GM12878 (cell line): Measurements from ENCODE around the gene C16orf78. TPM values are rescaled to one million over a fixed set of nuclear protein-coding genes. Genes with fewer than 3 reads are reported as not detected.

Experiments
- ATAC-seq: fragments of 200-7000 bp; cut with Tn5 transposase; 3 replicates; pipeline ENCODE4 v1.9.1; 2020; ENCODE audit warnings: mild to moderate bottlenecking, moderate library complexity
- BruUV-seq: library from RNA; stranded (reverse); fragments of 400-500 nt; replicated peaks from 2 replicates; lab custom pipeline; 2021; lab: Mats Ljungman, UMichigan
- CTCF ChIA-PET: fragments of 300-600 bp; sonication (Branson Sonifier 250); formaldehyde crosslinking; extraction: SDS; loops from one replicate; lab custom pipeline; 2021; ENCODE audit warnings: inconsistent platforms; lab: Yijun Ruan, JAX
- POLR2A ChIA-PET: fragments of 350-600 bp; formaldehyde crosslinking; extraction: SDS; loops from one replicate; lab custom pipeline; 2021; ENCODE audit warnings: inconsistent platforms; lab: Charles Lee
- RAD21 ChIA-PET: fragments of 300-600 bp; sonication (Branson Sonifier 250); formaldehyde crosslinking; loops from one replicate; lab custom pipeline; 2023; ENCODE audit warnings: antibody characterized with exemption; ENCODE audit not compliant: unreplicated experiment; lab: Charles Lee
- SMC1A ChIA-PET: fragments of 300-600 bp; sonication (Branson Sonifier 250); formaldehyde crosslinking; loops from one replicate; lab custom pipeline; 2023; ENCODE audit not compliant: unreplicated experiment, uncharacterized antibody; lab: Charles Lee
- DNase-seq: peaks from one replicate; pipeline ENCODE4 v3.0.0-alpha.2; 2011; ENCODE audit warnings: low read depth, low spot score
- FAIRE-seq: peaks from 3 replicates; lab custom pipeline; 2011; peaks lifted over from hg19 to GRCh38; lab: Jason Lieb, UNC
- H2AFZ ChIP-seq: 2 replicates; pipeline ENCODE4 v1.6.0; 2011; ENCODE audit warnings: low read depth, low read length, control low read depth; ENCODE audit not compliant: control insufficient read depth
- H3K27ac ChIP-seq: 2 replicates; pipeline ENCODE4 v1.5.1; 2011; ENCODE audit warnings: control low read depth; ENCODE audit not compliant: control insufficient read depth, insufficient read depth
- H3K27me3 ChIP-seq, 2 experiments: replicated peaks in 1 of 2; 2 replicates each; pipeline versions ENCODE4 v1.6.0 to v1.6.1; 2011; ENCODE audit warnings: low read length in 1 of 2; ENCODE audit not compliant: control insufficient read depth in 2 of 2, insufficient read depth in 2 of 2
- H3K36me3 ChIP-seq, 2 experiments: 2 replicates each; pipeline ENCODE4 v1.5.1; 2011; ENCODE audit warnings: low read length in 1 of 2; ENCODE audit not compliant: control insufficient read depth in 2 of 2, insufficient read depth in 2 of 2
- H3K4me1 ChIP-seq: 2 replicates; pipeline ENCODE4 v1.6.1; 2011; ENCODE audit warnings: mild to moderate bottlenecking, low read length, moderate library complexity, mixed read lengths; ENCODE audit not compliant: control insufficient read depth, insufficient read depth
- H3K4me2 ChIP-seq: 2 replicates; pipeline ENCODE4 v1.6.0; 2011; ENCODE audit warnings: control low read depth; ENCODE audit not compliant: control insufficient read depth, insufficient read depth
- H3K4me3 ChIP-seq: fragments of 200-600 bp; sonication (generic); 2 replicates; pipeline ENCODE4 v1.5.1; 2016
- H3K79me2 ChIP-seq: 2 replicates; pipeline ENCODE4 v1.6.0; 2011; ENCODE audit warnings: low read length; ENCODE audit not compliant: control insufficient read depth, insufficient read depth
- H3K9ac ChIP-seq: 2 replicates; pipeline ENCODE4 v1.8.0; 2011; ENCODE audit warnings: low read length, control low read depth, mixed read lengths; ENCODE audit not compliant: control insufficient read depth, insufficient read depth
- H3K9me3 ChIP-seq: replicated peaks from 3 replicates; pipeline ENCODE4 v1.5.1; 2011; ENCODE audit warnings: mild to moderate bottlenecking, low read length; ENCODE audit not compliant: control insufficient read depth, insufficient read depth
- H4K20me1 ChIP-seq: 2 replicates; pipeline ENCODE4 v1.6.0; 2011; ENCODE audit not compliant: control insufficient read depth, insufficient read depth
- ATF2 ChIP-seq: IDR thresholded peaks from 2 replicates; pipeline ENCODE4 v1.6.1; 2012; ENCODE audit warnings: low read length, inconsistent platforms
- BACH1 ChIP-seq: fragments of 450-650 bp; IDR thresholded peaks from 2 replicates; pipeline ENCODE4 v1.6.1; 2017; ENCODE audit warnings: mild to moderate bottlenecking, borderline replicate concordance
- PAX8 ChIP-seq: fragments of 450-650 bp; IDR thresholded peaks from 2 replicates; pipeline ENCODE4 v1.6.1; 2017; ENCODE audit warnings: mild to moderate bottlenecking, moderate library complexity
- RELA ChIP-seq: fragments of 450-650 bp; IDR thresholded peaks from 2 replicates; pipeline ENCODE4 v1.8.0; 2014; ENCODE audit warnings: borderline replicate concordance; ENCODE audit not compliant: partially characterized antibody
- TCF12 ChIP-seq: IDR thresholded peaks from 2 replicates; pipeline ENCODE4 v1.6.1; 2011; ENCODE audit warnings: low read depth, mild to moderate bottlenecking, low read length
- ZNF687 ChIP-seq: fragments of 450-650 bp; IDR thresholded peaks from 2 replicates; pipeline ENCODE4 v1.6.1; 2017; ENCODE audit warnings: mild to moderate bottlenecking, moderate library complexity
- WGBS: methylation state at CpG from one replicate; pipeline ENCODE4 v1.1.6; 2016; ENCODE audit warnings: low lambda C conversion rate; ENCODE audit not compliant: insufficient replicate concordance, insufficient coverage; ENCODE audit errors: missing lambda C conversion rate; 5-methylcytosine and 5-hydroxymethylcytosine counted together
- in situ Hi-C: fragments of 300-500 bp; cut with MboI; formaldehyde crosslinking; loops from 9 replicates; pipeline ENCODE4 v1.14.3; 2018; ENCODE audit warnings: mixed read lengths
- intact Hi-C: fragments of 100-400 bp; cut with micrococcal nuclease; formaldehyde crosslinking; loops from one replicate; pipeline ENCODE4 v1.14.2; 2022; ENCODE audit not compliant: unreplicated experiment
- polyA plus RNA-seq, 11 experiments: library from polyadenylated mRNA; depleted of rRNA in 4 of 11; unstranded in 6 of 11; stranded (reverse) in 5 of 11; fragments of >200 nt; fragmentation: Nextera tagmentation in 4 of 11; fragmentation: Illumina TruSeq in 1 of 11; extraction: Ambion mirVana in 4 of 11; extraction: Trizol in 1 of 11; gene quantifications; 1 replicate in 1 of 11; 2 replicates in 10 of 11; pipeline versions ENCODE4 v1.2.1 to v1.2.3, GENCODE V29; 2011 to 2016; ENCODE audit warnings: inconsistent platforms in 2 of 11, missing spikeins in 2 of 11, low read depth in 1 of 11
- total RNA-seq, 4 experiments: library from RNA; depleted of rRNA in 3 of 4; stranded (reverse); fragments of >200 nt in 3 of 4; fragmentation: Illumina TruSeq in 1 of 4; extraction: Trizol in 1 of 4; gene quantifications; 2 replicates each; pipeline versions ENCODE4 v1.2.1 to v1.2.3, GENCODE V29; 2013 to 2021

C16orf78 gene
- total and polyA plus RNA-seq, 10 of the 15 experiments (the other 5 are each of a cell fraction or from before 2014, with no cell fraction given): not detected

- no peak for FAIRE-seq
- intact Hi-C loops (no loop called here), in situ Hi-C loops (loop anchor here (10.0 kb wide), 1 partner anchor 183 kb away; no protein-coding TSS in a partner anchor)
- Histone ChIP-seq H3K4me2 (no peak overlapping the region), H2AFZ (no peak overlapping the region), H3K36me3 (no peaks in the 10 kb centered on the region), H3K27ac (no peak overlapping the region), H3K9ac (no peak overlapping the region), H3K4me3 (no peak overlapping the region), H3K4me1 (peaks cover 4% of the 10 kb centered on the region; the same call in 1 of the 2 replicates), H4K20me1 (no peaks in the 10 kb centered on the region), H3K79me2 (no peaks in the 10 kb centered on the region), H3K9me3 (no peaks in the 10 kb centered on the region), H3K27me3 (no peaks in the 10 kb centered on the region; a peak in 2 of 4 replicates)
- ChIA-PET CTCF (interaction anchor here (1.8 kb wide), 1 partner anchor 181 kb away, joined by 10 read pairs; no protein-coding TSS in a partner anchor), POLR2A (no interaction called here), SMC1A (interaction anchor here (1.2 kb wide), 1 partner anchor 182 kb away, joined by 3 read pairs; no protein-coding TSS in a partner anchor), RAD21 (interaction anchor here (1.0 kb wide), 1 partner anchor 182 kb away, joined by 3 read pairs; no protein-coding TSS in a partner anchor)
- 47% methylated on average over 11 of the region's 11 CpGs for WGBS
- no TSS peak for BruUV-seq
- no peak for ATAC-seq
- no peak for DNase-seq
- TF ChIP-seq RELA (no peak), BACH1 (no peak), PAX8 (no peak)
Measured at GRCh38 chr16:49411121-49411970, 37.7 kb downstream of the C16orf78 start.

GRCh38 chr16:49414671-49415070 lies 41.1 kb downstream of the C16orf78 start:
- POLR2A ChIA-PET: no interaction called here
- DNase-seq (no peak), ATAC-seq (no peak), FAIRE-seq (no peak)
- intact Hi-C loops (no loop called here), in situ Hi-C loops (loop anchor here (10.0 kb wide), 1 partner anchor 180 kb away; no protein-coding TSS in a partner anchor)
- Histone ChIP-seq H3K4me2 (no peak overlapping the region), H3K9ac (no peak overlapping the region), H3K27me3 (peaks cover 1 to 4% of the 10 kb centered on the region in 2 experiments; a peak in 3 of 4 replicates), H3K9me3 (no peaks in the 10 kb centered on the region), H3K27ac (no peak overlapping the region), H3K4me1 (no peaks in the 10 kb centered on the region), H4K20me1 (no peaks in the 10 kb centered on the region), H3K36me3 (no peaks in the 10 kb centered on the region), H3K4me3 (no peak overlapping the region), H3K79me2 (no peaks in the 10 kb centered on the region), H2AFZ (no peak overlapping the region)
- RAD21 ChIA-PET: no interaction called here
- SMC1A ChIA-PET: no interaction called here
- no TSS peak for BruUV-seq
- CTCF ChIA-PET: no interaction called here
- 63% methylated on average over 12 of the region's 15 CpGs for WGBS
- TF ChIP-seq ZNF687 (no peak), ATF2 (no peak), TCF12 (no peak)
